Heart left ventricle (tissue), 13 donors: Measurements from ENCODE around the gene BAMBI.

Source experiments
- CTCF ChIP-seq, 12 donors: fragments of 200-600 bp; sonication (generic) in 4 of 12; IDR thresholded peaks; one replicate each; pipeline versions ENCODE4 v1.5.0 to v1.8.0; 2018 to 2022; ENCODE audit warnings: antibody characterized with exemption in 12 of 12, mild to moderate bottlenecking in 5 of 12
- POLR2A ChIP-seq, 2 donors: fragments of 450-650 bp; IDR thresholded peaks; one replicate each; pipeline ENCODE4 v1.6.1; 2017; ENCODE audit warnings: antibody characterized with exemption in 2 of 2, mild to moderate bottlenecking in 2 of 2, moderate library complexity in 2 of 2
- donor health status: ischemic (EF 13 %, LVEDD 7.1; RV severe dilation, severe dysfunction).
- donor health status: DM: no; HTN: yes; CAD: no.
- donor health status: DM: no; HTN: no; CAD: no.
- donor health status: ischemic (EF 25% LVEDD 6.9; RV normal size, moderate dysfunction).
- donor health status: ischemic (EF 25% LVEDD 5.7; RV mildly dilated, moderate dysfunction).
- donor health status: ischemic (EF 35%, LVEDD 5.7; RV mildly dilated, moderate dysfunction).
- donor health status: nonischemic (EF 11% LVEDD 7.7; RV severe dilation, severe dysfunction).
- donor health status: DM: yes; HTN: yes; CAD: no.
- donor health status: PGD.
- donor health status: ischemic (EF 29% LVEDD 5.4; RV normal size, mild dysfunction).
- donor health status: nonischemic (EF 23%, LVEDD 6.1; RV moderate dilation, normal function).

GRCh38 chr10:28721318-28721951, 44.1 kb downstream of the BAMBI start:
- TF ChIP-seq POLR2A (IDR thresholded peaks at IDR 0.05) (no peak), CTCF (IDR thresholded peaks at IDR 0.05) (no peak)
